Right cardiac atrium (tissue), 5 donors: ENCODE data around the gene TRIM36. TPM values are rescaled to one million over a fixed set of nuclear protein-coding genes. Genes with fewer than 3 reads are reported as not detected.

ENCODE experiments used
- polyA plus RNA-seq: library from polyadenylated mRNA; stranded (reverse); fragments of 200-250 nt; gene quantifications from one replicate; pipeline ENCODE4 v1.2.3, GENCODE V29; 2013
- total RNA-seq, 4 donors: library from RNA; stranded (reverse); fragmentation: NEBNext Ultra II Directional; extraction: Animal tissue kit (Norgen Biotek cat#: 25700); gene quantifications; one replicate each; pipeline ENCODE4 v1.2.1, GENCODE V29; 2021
- donor health status: healthy with polysubstance abuse.
- donor health status: DM: no; HTN: yes; CAD: no.
- donor health status: DM: no; HTN: no; CAD: no.
- donor health status: DM: no; HTN: yes; CAD: no; lungs with severe emphysema.
- donor health status: DM: yes; HTN: yes; CAD: no.

The TRIM36 gene
- total and polyA plus RNA-seq, 5 donors = 0.07 to 1.2 (median 0.68) TPM

Other genes starting within 250 kb of the TRIM36 start
- gene PGGT1B, start 93.0 kb upstream of the TRIM36 start, total RNA-seq = 10 to 100 TPM; 25.5 to 30.9 (median 27.5) TPM
- gene PGGT1B, start 93.0 kb upstream of the TRIM36 start, polyA plus RNA-seq = 3.1 TPM
- gene CCDC112, start 126.7 kb upstream of the TRIM36 start, total RNA-seq = 1 to 10 TPM; 2.8 to 6.0 (median 4.4) TPM
- gene CCDC112, start 126.7 kb upstream of the TRIM36 start, polyA plus RNA-seq = 4.1 TPM